Natural killer cell (primary cell): ENCODE results near the gene OR13C8. TPM values are rescaled to one million over a fixed set of nuclear protein-coding genes. Genes with fewer than 3 reads are reported as not detected.
"Not testable (repeated sequence)": the region's sequence is repeated elsewhere in the genome, so short reads cannot be mapped to it uniquely, and the experiment has no call there.

ENCODE experiments used
- ATAC-seq, 3 donors: fragments of 150-1000 bp in 2 of 3; fragments of 200-7000 bp in 1 of 3; cut with Tn5 transposase; 1 replicate in 1 of 3; 2 replicates in 2 of 3; pipeline ENCODE4 v1.10.0; 2021; ENCODE audit warnings: mild to moderate bottlenecking in 2 of 3, moderate library complexity in 2 of 3
- DNase-seq, 2 donors: peaks; one replicate each; pipeline versions ENCODE4 v3.0.0 to v3.0.0-alpha.2; 2013 to 2021; ENCODE audit warnings: mixed read lengths in 1 of 2
- H3K27ac ChIP-seq: one replicate; pipeline ENCODE4 v1.5.1; 2013; ENCODE audit warnings: mild to moderate bottlenecking, low read length
- H3K27me3 ChIP-seq: one replicate; pipeline ENCODE4 v1.6.1; 2013; ENCODE audit warnings: low read length; ENCODE audit not compliant: control insufficient read depth, insufficient read depth
- H3K36me3 ChIP-seq: one replicate; pipeline ENCODE4 v1.6.1; 2013; ENCODE audit warnings: low read length; ENCODE audit not compliant: control insufficient read depth, insufficient read depth
- H3K4me1 ChIP-seq: one replicate; pipeline ENCODE4 v1.6.1; 2013; ENCODE audit warnings: low read length; ENCODE audit not compliant: control insufficient read depth, insufficient read depth
- H3K4me3 ChIP-seq: one replicate; pipeline ENCODE4 v1.5.1; 2013; ENCODE audit warnings: low read length
- H3K9me3 ChIP-seq: one replicate; pipeline ENCODE4 v1.6.1; 2013; ENCODE audit warnings: low read length; ENCODE audit not compliant: control insufficient read depth, insufficient read depth
- H3K27ac Mint-ChIP-seq, 2 donors: one replicate each; pipeline ENCODE4 v1.8.0; 2022; ENCODE audit warnings: mild to moderate bottlenecking in 2 of 2, mixed read lengths in 2 of 2, moderate library complexity in 1 of 2
- H3K27me3 Mint-ChIP-seq, 2 donors: one replicate each; pipeline ENCODE4 v1.8.0; 2022; ENCODE audit warnings: low read depth in 2 of 2, mixed read lengths in 2 of 2
- H3K36me3 Mint-ChIP-seq: one replicate; pipeline ENCODE4 v1.8.0; 2022; ENCODE audit warnings: mixed read lengths
- H3K4me1 Mint-ChIP-seq, 2 donors: one replicate each; pipeline ENCODE4 v1.8.0; 2022; ENCODE audit warnings: mixed read lengths in 2 of 2
- H3K4me3 Mint-ChIP-seq: one replicate; pipeline ENCODE4 v1.8.0; 2022; ENCODE audit warnings: mild to moderate bottlenecking, moderate library complexity, mixed read lengths
- H3K9me3 Mint-ChIP-seq, 2 donors: one replicate each; pipeline ENCODE4 v1.8.0; 2022; ENCODE audit warnings: mixed read lengths in 2 of 2
- WGBS: methylation state at CpG from one replicate; pipeline ENCODE4 v1.1.7; 2013; ENCODE audit warnings: missing lambda C conversion rate; ENCODE audit not compliant: insufficient coverage; 5-methylcytosine and 5-hydroxymethylcytosine counted together
- intact Hi-C: fragments of 100-400 bp; cut with micrococcal nuclease; formaldehyde crosslinking; loops from one replicate; pipeline ENCODE4 v1.14.2; 2022
- total RNA-seq, 4 donors: library from RNA; stranded (reverse); fragments of 120-200 nt in 1 of 4; gene quantifications; one replicate each; pipeline versions ENCODE4 v1.2.3 to v1.2.4, GENCODE V29; 2013 to 2022
- TF ChIP-seq, protein P1 (sequence below): fragments of 200-600 bp; IDR thresholded peaks from one replicate; pipeline ENCODE4 v1.8.0; 2022; ENCODE audit warnings: antibody characterized with exemption

Gene OR13C8
- total RNA-seq, 3 donors from 2014 or later (not counting 1 experiment from before 2014, with no cell fraction given) = not detected

DNA sequence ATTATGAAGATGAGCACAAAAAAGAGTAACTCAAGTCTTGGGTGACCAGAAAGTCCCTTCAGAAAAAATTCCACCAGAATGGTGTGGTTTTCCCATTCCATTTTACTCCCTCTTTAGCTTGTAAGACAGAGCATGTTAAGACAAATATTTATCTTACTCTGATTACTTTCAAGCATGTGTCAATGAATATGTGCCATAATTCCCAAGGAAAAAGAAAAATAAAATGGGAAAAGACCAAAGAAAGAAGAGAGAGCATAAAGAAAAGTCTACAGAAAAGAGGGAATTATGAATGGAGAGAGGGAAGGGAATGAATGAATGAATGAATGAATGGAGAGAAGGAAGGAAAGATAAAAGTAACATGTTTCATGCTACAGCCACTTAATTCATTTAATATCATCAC lies 30.3 kb downstream of the OR13C8 start, which contains the start of gene OR13C5:
Gene OR13C5 (minus strand): TSS at position 101 of the 400 bp plus-strand sequence. CDS start 0 bp downstream, at position 101.
- intact Hi-C loops, H3K27ac Mint-ChIP-seq, H3K4me3 Mint-ChIP-seq: not testable (repeated sequence)

DNA sequence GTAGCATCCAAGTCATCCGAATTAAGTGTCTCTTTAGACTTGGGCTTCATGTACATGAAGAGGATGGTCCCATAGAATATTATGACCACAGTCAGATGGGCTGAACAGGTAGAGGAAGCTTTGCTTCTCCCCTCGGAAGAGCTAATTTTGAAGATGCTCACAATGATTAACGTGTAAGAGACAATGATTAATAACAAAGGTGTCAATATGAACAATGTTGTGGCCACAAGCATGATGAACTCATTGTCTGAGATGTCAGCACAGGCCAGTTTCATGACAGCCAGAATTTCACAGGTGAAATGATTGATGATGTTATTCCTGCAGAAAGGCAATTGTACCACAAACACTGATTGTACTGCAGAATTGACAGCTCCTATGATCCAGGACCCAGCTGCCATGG lies 35.8 kb downstream of the OR13C8 start:
- no peak for DNase-seq
- Mint-ChIP-seq H3K4me1 (no peaks in the 10 kb centered on the region), H3K4me3 (no peak overlapping the region), H3K27ac (no peak overlapping the region), H3K27me3 (no peaks in the 10 kb centered on the region), H3K9me3 (peaks cover 0 to 3% of the 10 kb centered on the region in 2 donors), H3K36me3 (no peaks in the 10 kb centered on the region)
- intact Hi-C loops = no loop called here
- Histone ChIP-seq H3K27ac (no peak overlapping the region), H3K36me3 (no peaks in the 10 kb centered on the region), H3K27me3 (no peaks in the 10 kb centered on the region), H3K9me3 (no peaks in the 10 kb centered on the region), H3K4me1 (no peaks in the 10 kb centered on the region), H3K4me3 (no peak overlapping the region)
- TF ChIP-seq, protein P1, sequence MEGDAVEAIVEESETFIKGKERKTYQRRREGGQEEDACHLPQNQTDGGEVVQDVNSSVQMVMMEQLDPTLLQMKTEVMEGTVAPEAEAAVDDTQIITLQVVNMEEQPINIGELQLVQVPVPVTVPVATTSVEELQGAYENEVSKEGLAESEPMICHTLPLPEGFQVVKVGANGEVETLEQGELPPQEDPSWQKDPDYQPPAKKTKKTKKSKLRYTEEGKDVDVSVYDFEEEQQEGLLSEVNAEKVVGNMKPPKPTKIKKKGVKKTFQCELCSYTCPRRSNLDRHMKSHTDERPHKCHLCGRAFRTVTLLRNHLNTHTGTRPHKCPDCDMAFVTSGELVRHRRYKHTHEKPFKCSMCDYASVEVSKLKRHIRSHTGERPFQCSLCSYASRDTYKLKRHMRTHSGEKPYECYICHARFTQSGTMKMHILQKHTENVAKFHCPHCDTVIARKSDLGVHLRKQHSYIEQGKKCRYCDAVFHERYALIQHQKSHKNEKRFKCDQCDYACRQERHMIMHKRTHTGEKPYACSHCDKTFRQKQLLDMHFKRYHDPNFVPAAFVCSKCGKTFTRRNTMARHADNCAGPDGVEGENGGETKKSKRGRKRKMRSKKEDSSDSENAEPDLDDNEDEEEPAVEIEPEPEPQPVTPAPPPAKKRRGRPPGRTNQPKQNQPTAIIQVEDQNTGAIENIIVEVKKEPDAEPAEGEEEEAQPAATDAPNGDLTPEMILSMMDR = no peak
- no peak for ATAC-seq
- WGBS = 72% methylated on average over 3 of the region's 3 CpGs

More for the DNA sequence above, 30.3 kb downstream of the OR13C8 start, which contains the start of gene OR13C5:
- not testable (repeated sequence) for ATAC-seq, H3K4me1 ChIP-seq, H3K36me3 Mint-ChIP-seq, DNase-seq, H3K4me1 Mint-ChIP-seq, H3K9me3 ChIP-seq, H3K27ac ChIP-seq, H3K27me3 ChIP-seq, H3K36me3 ChIP-seq, H3K27me3 Mint-ChIP-seq, H3K9me3 Mint-ChIP-seq, H3K4me3 ChIP-seq

DNA sequence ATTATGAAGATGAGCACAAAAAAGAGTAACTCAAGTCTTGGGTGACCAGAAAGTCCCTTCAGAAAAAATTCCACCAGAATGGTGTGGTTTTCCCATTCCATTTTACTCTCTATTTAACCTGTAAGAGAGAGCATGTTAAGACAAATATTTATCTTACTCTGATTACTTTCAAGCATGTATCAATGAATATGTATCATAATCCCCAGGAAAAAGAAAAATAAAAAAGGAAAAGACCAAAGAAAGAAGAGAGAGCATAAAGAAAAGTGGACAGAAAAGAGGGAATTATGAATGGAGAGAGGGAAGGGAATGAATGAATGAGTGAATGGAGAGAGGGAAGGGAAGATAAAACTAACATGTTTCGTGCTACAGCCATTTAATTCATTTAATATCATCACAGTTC lies 36.6 kb downstream of the OR13C8 start, which contains the start of gene OR13C2:
Gene OR13C2 (minus strand): TSS at position 101 of the 400 bp plus-strand sequence. CDS start 0 bp downstream, at position 101.
- intact Hi-C loops, H3K36me3 ChIP-seq, H3K9me3 Mint-ChIP-seq, H3K27me3 ChIP-seq, H3K4me1 Mint-ChIP-seq, H3K9me3 ChIP-seq, H3K27ac Mint-ChIP-seq, DNase-seq, ATAC-seq, H3K4me3 ChIP-seq, H3K4me1 ChIP-seq, H3K27me3 Mint-ChIP-seq, H3K36me3 Mint-ChIP-seq, H3K4me3 Mint-ChIP-seq, H3K27ac ChIP-seq: not testable (repeated sequence)
- no CpG with 5 or more reads among the region's 1 CpG for WGBS

DNA sequence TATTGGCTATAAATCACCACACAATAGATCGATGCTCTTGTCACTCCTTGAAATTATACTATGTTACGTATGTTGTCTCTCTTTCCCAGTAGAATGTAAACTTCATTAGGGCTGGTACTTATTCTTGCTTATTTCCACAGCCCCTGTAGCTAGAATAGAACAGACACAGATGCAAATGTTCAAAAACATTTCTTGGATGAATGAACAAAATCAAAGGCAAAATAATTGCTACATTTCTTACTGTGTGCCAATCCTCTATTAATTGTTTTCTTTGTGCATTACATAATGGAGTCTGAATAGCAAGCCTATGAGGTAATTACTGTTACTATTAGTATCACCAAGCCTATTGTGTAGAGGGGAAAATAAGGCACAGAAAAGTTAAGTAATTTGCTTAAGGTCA lies 37.2 kb downstream of the OR13C8 start:
- TF ChIP-seq, protein P1 = no peak
- Histone ChIP-seq H3K4me1 (no peaks in the 10 kb centered on the region), H3K27me3 (no peaks in the 10 kb centered on the region), H3K4me3 (no peak overlapping the region), H3K36me3 (no peaks in the 10 kb centered on the region), H3K27ac (no peak overlapping the region), H3K9me3 (no peaks in the 10 kb centered on the region)
- H3K4me1 Mint-ChIP-seq = no peaks in the 10 kb centered on the region
- H3K4me3 Mint-ChIP-seq = no peak overlapping the region
- WGBS = 92% methylated on average over 2 of the region's 2 CpGs
- H3K36me3 Mint-ChIP-seq = no peaks in the 10 kb centered on the region
- intact Hi-C loops = loop anchor here (1.0 kb wide), 1 partner anchor 9 kb away; no protein-coding TSS in a partner anchor
- DNase-seq (no peak), ATAC-seq (no peak)
- H3K27me3 Mint-ChIP-seq = no peaks in the 10 kb centered on the region
- H3K9me3 Mint-ChIP-seq = peaks cover 0 to 3% of the 10 kb centered on the region in 2 donors
- no peak overlapping the region for H3K27ac Mint-ChIP-seq
